Upper lobe of left lung (tissue), 4 donors: ENCODE data around the gene DDX10.

Source experiments
- POLR2A ChIP-seq, 4 donors: fragments of 450-650 bp; IDR thresholded peaks; one replicate each; pipeline ENCODE4 v1.5.1; 2016 to 2017; ENCODE audit warnings: antibody characterized with exemption in 4 of 4, mild to moderate bottlenecking in 2 of 4
- POLR2AphosphoS5 ChIP-seq, 2 donors: sonication (generic); formaldehyde crosslinking; IDR thresholded peaks; one replicate each; pipeline ENCODE4 v1.5.1; 2017; ENCODE audit warnings: antibody characterized with exemption in 2 of 2
- TF ChIP-seq, protein P1 (sequence below), 6 experiments: fragments of 450-650 bp in 4 of 6; fragments of 200-600 bp in 2 of 6; sonication (generic) in 2 of 6; IDR thresholded peaks; one replicate each; pipeline ENCODE4 v1.5.1; 2016 to 2019; ENCODE audit warnings: antibody characterized with exemption in 6 of 6

DNA sequence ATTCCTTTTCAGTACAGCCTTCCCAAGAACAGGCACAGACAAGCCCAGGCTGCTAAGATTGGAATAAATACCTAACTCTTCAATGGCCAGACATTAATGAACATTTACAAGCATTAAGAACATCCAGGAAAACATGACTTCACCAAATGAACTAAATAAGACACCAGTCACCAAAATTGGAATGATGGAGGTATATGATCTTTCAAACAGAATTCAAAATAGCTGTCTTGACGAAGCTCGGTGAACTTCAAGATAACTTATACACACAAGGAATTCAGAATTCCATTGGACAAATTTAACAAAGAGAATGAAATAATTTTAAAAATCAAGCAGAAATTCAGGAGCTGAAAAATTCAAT, 16.4 kb upstream of the DDX10 start:
- TF ChIP-seq POLR2AphosphoS5 (IDR thresholded peaks at IDR 0.05) (no peak), POLR2A (IDR thresholded peaks at IDR 0.05) (no peak)
- TF ChIP-seq, protein P1, sequence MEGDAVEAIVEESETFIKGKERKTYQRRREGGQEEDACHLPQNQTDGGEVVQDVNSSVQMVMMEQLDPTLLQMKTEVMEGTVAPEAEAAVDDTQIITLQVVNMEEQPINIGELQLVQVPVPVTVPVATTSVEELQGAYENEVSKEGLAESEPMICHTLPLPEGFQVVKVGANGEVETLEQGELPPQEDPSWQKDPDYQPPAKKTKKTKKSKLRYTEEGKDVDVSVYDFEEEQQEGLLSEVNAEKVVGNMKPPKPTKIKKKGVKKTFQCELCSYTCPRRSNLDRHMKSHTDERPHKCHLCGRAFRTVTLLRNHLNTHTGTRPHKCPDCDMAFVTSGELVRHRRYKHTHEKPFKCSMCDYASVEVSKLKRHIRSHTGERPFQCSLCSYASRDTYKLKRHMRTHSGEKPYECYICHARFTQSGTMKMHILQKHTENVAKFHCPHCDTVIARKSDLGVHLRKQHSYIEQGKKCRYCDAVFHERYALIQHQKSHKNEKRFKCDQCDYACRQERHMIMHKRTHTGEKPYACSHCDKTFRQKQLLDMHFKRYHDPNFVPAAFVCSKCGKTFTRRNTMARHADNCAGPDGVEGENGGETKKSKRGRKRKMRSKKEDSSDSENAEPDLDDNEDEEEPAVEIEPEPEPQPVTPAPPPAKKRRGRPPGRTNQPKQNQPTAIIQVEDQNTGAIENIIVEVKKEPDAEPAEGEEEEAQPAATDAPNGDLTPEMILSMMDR (IDR thresholded peaks at IDR 0.05) = no peak
